Measurements from ENCODE around the gene LIFR.

GRCh38 chr5:38585816-38586215 is 29.4 kb upstream of the LIFR start:
- TF ChIP-seq, protein P1, sequence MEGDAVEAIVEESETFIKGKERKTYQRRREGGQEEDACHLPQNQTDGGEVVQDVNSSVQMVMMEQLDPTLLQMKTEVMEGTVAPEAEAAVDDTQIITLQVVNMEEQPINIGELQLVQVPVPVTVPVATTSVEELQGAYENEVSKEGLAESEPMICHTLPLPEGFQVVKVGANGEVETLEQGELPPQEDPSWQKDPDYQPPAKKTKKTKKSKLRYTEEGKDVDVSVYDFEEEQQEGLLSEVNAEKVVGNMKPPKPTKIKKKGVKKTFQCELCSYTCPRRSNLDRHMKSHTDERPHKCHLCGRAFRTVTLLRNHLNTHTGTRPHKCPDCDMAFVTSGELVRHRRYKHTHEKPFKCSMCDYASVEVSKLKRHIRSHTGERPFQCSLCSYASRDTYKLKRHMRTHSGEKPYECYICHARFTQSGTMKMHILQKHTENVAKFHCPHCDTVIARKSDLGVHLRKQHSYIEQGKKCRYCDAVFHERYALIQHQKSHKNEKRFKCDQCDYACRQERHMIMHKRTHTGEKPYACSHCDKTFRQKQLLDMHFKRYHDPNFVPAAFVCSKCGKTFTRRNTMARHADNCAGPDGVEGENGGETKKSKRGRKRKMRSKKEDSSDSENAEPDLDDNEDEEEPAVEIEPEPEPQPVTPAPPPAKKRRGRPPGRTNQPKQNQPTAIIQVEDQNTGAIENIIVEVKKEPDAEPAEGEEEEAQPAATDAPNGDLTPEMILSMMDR (IDR thresholded peaks at IDR 0.05; ENCODE audit: poor library complexity, severe bottlenecking) = no peak
- TF ChIP-seq REST (IDR thresholded peaks at IDR 0.05; ENCODE audit: borderline replicate concordance) (no peak), EP300 (conservative IDR thresholded peaks at IDR 0.05; ENCODE audit: poor library complexity, severe bottlenecking) (no peak), POLR2AphosphoS5 (IDR thresholded peaks at IDR 0.05) (no peak), EZH2 (IDR thresholded peaks at IDR 0.05; ENCODE audit: borderline replicate concordance, insufficient read depth, low read length, poor library complexity, severe bottlenecking) (no peak), TAF1 (IDR thresholded peaks at IDR 0.05; ENCODE audit: low read depth) (no peak), MXI1 (conservative IDR thresholded peaks at IDR 0.05; ENCODE audit: poor library complexity, severe bottlenecking) (no peak), RAD21 (conservative IDR thresholded peaks at IDR 0.05) (no peak)

All from neural cell (in vitro differentiated cells).